Lung (tissue), 12 donors: ENCODE measurements around the gene GNB5. TPM values are rescaled to one million over a fixed set of nuclear protein-coding genes. Genes with fewer than 3 reads are reported as not detected.

Experiments used
- ATAC-seq: fragments of 200-7000 bp; cut with Tn5 transposase; one replicate; pipeline ENCODE4 v1.9.1; 2020; ENCODE audit warnings: moderate number of reproducible peaks; ENCODE audit not compliant: insufficient read depth, low FRiP score
- DNase-seq, 3 donors: peaks; one replicate each; pipeline ENCODE4 v3.0.0-alpha.2; 2013 to 2017
- H3K27ac ChIP-seq, 2 donors: one replicate each; pipeline ENCODE4 v1.5.1; 2013; ENCODE audit warnings: mild to moderate bottlenecking in 2 of 2, moderate library complexity in 2 of 2, control low read depth in 1 of 2, inconsistent platforms in 1 of 2, low read depth in 1 of 2, low read length in 1 of 2
- H3K27me3 ChIP-seq, 3 donors: one replicate each; pipeline ENCODE4 v1.5.1; 2013; ENCODE audit warnings: low read length in 2 of 3; ENCODE audit not compliant: control insufficient read depth in 3 of 3, insufficient read depth in 3 of 3
- H3K36me3 ChIP-seq, 4 donors: one replicate each; pipeline ENCODE4 v1.5.1; 2013; ENCODE audit warnings: low read length in 4 of 4, mild to moderate bottlenecking in 1 of 4, moderate library complexity in 1 of 4; ENCODE audit not compliant: control insufficient read depth in 4 of 4, insufficient read depth in 4 of 4
- H3K4me1 ChIP-seq, 5 donors: one replicate each; pipeline ENCODE4 v1.5.1; 2013; ENCODE audit warnings: low read length in 5 of 5, mild to moderate bottlenecking in 2 of 5, moderate library complexity in 1 of 5; ENCODE audit not compliant: control insufficient read depth in 5 of 5, insufficient read depth in 5 of 5
- H3K4me3 ChIP-seq: one replicate; pipeline ENCODE4 v1.5.1; 2013; ENCODE audit warnings: mild to moderate bottlenecking, control low read depth, moderate library complexity
- H3K9ac ChIP-seq, 2 donors: one replicate each; pipeline ENCODE4 v1.5.1; 2013; ENCODE audit warnings: low read length in 2 of 2, control low read depth in 1 of 2; ENCODE audit not compliant: insufficient read depth in 1 of 2
- H3K9me3 ChIP-seq, 4 donors: one replicate each; pipeline ENCODE4 v1.5.1; 2013; ENCODE audit warnings: low read length in 3 of 4, mild to moderate bottlenecking in 1 of 4, moderate library complexity in 1 of 4; ENCODE audit not compliant: control insufficient read depth in 4 of 4, insufficient read depth in 3 of 4
- WGBS, 2 donors: extraction: QIAGEN DNeasy Blood & Tissue Kit; methylation state at CpG; one replicate each; pipeline ENCODE4 v1.1.7; 2013; 5-methylcytosine and 5-hydroxymethylcytosine counted together
- polyA plus RNA-seq, 2 donors: library from polyadenylated mRNA; stranded (reverse); fragments of 200-250 nt; gene quantifications; one replicate each; pipeline ENCODE4 v1.2.1, GENCODE V29; 2013
- total RNA-seq, 2 donors: library from RNA; depleted of rRNA in 1 of 2; stranded (reverse); fragments of >200 nt in 1 of 2; gene quantifications; one replicate each; pipeline ENCODE4 v1.2.1, GENCODE V29; 2014 to 2021
- TF ChIP-seq, protein P1 (sequence below): IDR thresholded peaks from 2 replicates; pipeline ENCODE4 v1.5.1; 2012; ENCODE audit warnings: mild to moderate bottlenecking; ENCODE audit errors: control extremely low read depth, extremely low read depth
- donor health status: control.
- donor health status: control.
- donor health status: Bipolar disorder and iron deficiency.
- donor health status: healthy.
- donor health status: DM: yes; HTN: yes; CAD: no.

GNB5 gene
- total and polyA plus RNA-seq, 4 donors, result 8.0 to 21.5 (median 11.2) TPM

DNA sequence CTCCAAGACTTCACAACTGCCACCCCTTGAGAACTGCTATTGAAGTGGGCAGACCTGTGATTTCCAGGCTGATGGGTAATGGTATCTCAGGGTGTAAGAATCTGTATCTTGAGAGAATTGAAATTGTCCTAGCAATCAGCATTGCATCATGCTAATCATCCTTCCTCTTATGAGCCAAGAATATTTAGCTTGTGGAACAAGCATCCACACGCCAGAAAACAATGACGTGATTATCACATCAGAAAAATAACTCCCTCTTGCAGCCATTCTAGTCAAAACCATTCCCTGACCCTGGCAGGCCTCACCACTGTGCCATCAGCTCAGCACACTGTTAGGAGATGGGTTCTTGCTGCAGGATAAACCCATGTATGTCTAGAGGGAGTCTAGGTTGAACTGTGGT lies 85.3 kb downstream of the GNB5 start:
- TF ChIP-seq, protein P1, sequence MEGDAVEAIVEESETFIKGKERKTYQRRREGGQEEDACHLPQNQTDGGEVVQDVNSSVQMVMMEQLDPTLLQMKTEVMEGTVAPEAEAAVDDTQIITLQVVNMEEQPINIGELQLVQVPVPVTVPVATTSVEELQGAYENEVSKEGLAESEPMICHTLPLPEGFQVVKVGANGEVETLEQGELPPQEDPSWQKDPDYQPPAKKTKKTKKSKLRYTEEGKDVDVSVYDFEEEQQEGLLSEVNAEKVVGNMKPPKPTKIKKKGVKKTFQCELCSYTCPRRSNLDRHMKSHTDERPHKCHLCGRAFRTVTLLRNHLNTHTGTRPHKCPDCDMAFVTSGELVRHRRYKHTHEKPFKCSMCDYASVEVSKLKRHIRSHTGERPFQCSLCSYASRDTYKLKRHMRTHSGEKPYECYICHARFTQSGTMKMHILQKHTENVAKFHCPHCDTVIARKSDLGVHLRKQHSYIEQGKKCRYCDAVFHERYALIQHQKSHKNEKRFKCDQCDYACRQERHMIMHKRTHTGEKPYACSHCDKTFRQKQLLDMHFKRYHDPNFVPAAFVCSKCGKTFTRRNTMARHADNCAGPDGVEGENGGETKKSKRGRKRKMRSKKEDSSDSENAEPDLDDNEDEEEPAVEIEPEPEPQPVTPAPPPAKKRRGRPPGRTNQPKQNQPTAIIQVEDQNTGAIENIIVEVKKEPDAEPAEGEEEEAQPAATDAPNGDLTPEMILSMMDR, result no peak
- H3K9ac ChIP-seq, result no peak overlapping the region
- no peaks in the 10 kb centered on the region for H3K4me1 ChIP-seq
- no peak overlapping the region for H3K27ac ChIP-seq
- no peaks in the 10 kb centered on the region for H3K36me3 ChIP-seq
- DNase-seq, result no peak
- H3K27me3 ChIP-seq, result peaks cover 0 to 11% (median 9%) of the 10 kb centered on the region in 3 donors
- no peak for ATAC-seq
- H3K4me3 ChIP-seq, result no peak overlapping the region
- no peaks in the 10 kb centered on the region for H3K9me3 ChIP-seq
- 40 to 81% methylated on average over 2 of the region's 2 CpGs for WGBS, 2 donors

GRCh38 chr15:52104532-52105004 lies 86.6 kb downstream of the GNB5 start:
- Histone ChIP-seq H3K4me1 (no peaks in the 10 kb centered on the region), H3K27me3 (peaks cover 0 to 6% (median 0%) of the 10 kb centered on the region in 3 donors), H3K9me3 (no peaks in the 10 kb centered on the region), H3K4me3 (no peak overlapping the region), H3K36me3 (no peaks in the 10 kb centered on the region), H3K9ac (no peak overlapping the region), H3K27ac (no peak overlapping the region)
- ATAC-seq (no peak), DNase-seq (no peak)
- TF ChIP-seq, protein P1, result no peak
- WGBS, 2 donors, result 91 to 96% methylated on average over 5 of the region's 5 CpGs

DNA sequence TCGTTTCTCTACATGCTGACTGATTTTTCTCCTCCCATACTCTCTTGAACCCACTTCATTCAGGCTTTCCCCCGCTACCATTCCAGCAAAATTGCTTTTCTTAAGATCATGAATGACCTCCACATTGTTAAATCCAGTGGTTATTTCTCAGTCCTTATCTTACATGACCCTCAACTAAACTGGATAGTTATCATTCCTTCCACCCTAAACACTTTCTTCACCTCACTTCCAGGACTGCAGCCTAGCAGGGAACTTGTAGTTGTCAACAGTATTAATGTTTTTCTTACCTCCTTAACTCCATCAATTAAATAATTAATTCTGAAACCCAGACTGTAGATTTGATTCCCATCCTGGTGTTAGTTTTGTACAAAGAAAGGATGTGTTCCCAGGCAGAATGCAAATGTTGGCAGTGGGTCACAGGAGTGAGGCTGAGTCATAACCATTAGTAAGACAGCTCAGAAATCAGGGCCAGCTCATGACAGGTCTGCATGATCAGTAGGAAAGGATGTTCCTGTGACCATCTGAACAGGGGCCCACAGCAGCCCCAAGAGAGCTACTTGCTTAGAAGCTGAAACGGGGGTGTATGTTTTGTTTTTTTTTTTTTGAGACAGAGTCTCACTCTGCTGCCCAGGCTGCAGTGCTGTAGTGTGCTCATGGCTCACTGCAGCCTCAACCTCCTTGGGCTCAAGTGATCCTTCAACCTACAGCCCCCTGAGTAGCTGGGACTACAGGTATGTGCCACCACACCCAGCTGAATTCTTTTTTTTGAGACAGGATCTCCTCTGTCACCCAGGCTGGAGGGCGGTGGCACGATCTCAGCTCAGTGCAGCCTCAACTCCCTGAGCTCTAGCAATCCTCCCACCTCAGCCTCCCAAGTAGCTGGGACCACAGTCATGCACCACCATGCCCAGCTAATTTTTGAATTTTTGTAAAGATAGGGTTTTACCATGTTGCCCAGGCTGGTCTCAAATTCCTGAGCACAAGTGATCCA lies 87.7 kb downstream of the GNB5 start:
- Histone ChIP-seq H3K4me3 (no peak overlapping the region), H3K4me1 (no peaks in the 10 kb centered on the region), H3K9ac (no peak overlapping the region), H3K27ac (no peak overlapping the region), H3K36me3 (no peaks in the 10 kb centered on the region), H3K9me3 (no peaks in the 10 kb centered on the region), H3K27me3 (peaks cover 0 to 1% (median 0%) of the 10 kb centered on the region in 3 donors)
- WGBS, 2 donors, result 73 to 80% methylated on average over 5 of the region's 5 CpGs
- ATAC-seq (no peak), DNase-seq (peak in 1 of 3 donors; percentile 31)
- TF ChIP-seq, protein P1, result no peak
